ENCODE measurements around the gene KIRREL1. TPM values are rescaled to one million over a fixed set of nuclear protein-coding genes. Genes with fewer than 3 reads are reported as not detected.

The KIRREL1 gene
- total RNA-seq, 1 donor from 2014 or later = 166 TPM

- H3K9me3 Mint-ChIP-seq (ENCODE audit: low read depth) = no peaks in the 10 kb centered on the region
- TF ChIP-seq CTCF (IDR thresholded peaks at IDR 0.05) = no peak
- H3K27me3 Mint-ChIP-seq (ENCODE audit: low read depth) = no peaks in the 10 kb centered on the region
- peaks cover under 1% of the 10 kb centered on the region for H3K36me3 Mint-ChIP-seq (ENCODE audit: low read depth)
- peak overlapping the region; percentile 94 for H3K27ac Mint-ChIP-seq (ENCODE audit: unreplicated experiment)
- peaks cover 97% of the 10 kb centered on the region for H3K4me1 Mint-ChIP-seq (ENCODE audit: low read depth)
- no peak overlapping the region for H3K4me3 Mint-ChIP-seq (ENCODE audit: unreplicated experiment)
- no peak for DNase-seq (ENCODE audit: low spot score)
Measured at GRCh38 chr1:158000507-158000906, 7.1 kb downstream of the KIRREL1 start.

- no peak for DNase-seq (ENCODE audit: low spot score)
- peaks cover 97% of the 10 kb centered on the region for H3K4me1 Mint-ChIP-seq (ENCODE audit: low read depth)
- no peaks in the 10 kb centered on the region for H3K27me3 Mint-ChIP-seq (ENCODE audit: low read depth)
- peak overlapping the region; percentile 94 for H3K27ac Mint-ChIP-seq (ENCODE audit: unreplicated experiment)
- peak overlapping the region; percentile 46 for H3K4me3 Mint-ChIP-seq (ENCODE audit: unreplicated experiment)
- peaks cover 8% of the 10 kb centered on the region for H3K36me3 Mint-ChIP-seq (ENCODE audit: low read depth)
- H3K9me3 Mint-ChIP-seq (ENCODE audit: low read depth) = no peaks in the 10 kb centered on the region
- peak; percentile 64 for TF ChIP-seq CTCF (IDR thresholded peaks at IDR 0.05)
Measured at GRCh38 chr1:158002022-158002630, 8.7 kb downstream of the KIRREL1 start.

GRCh38 chr1:158002631-158003405 lies 9.4 kb downstream of the KIRREL1 start:
- H3K36me3 Mint-ChIP-seq (ENCODE audit: low read depth) = peaks cover 8% of the 10 kb centered on the region
- peaks cover 98% of the 10 kb centered on the region for H3K4me1 Mint-ChIP-seq (ENCODE audit: low read depth)
- peak overlapping the region; percentile 46 for H3K4me3 Mint-ChIP-seq (ENCODE audit: unreplicated experiment)
- no peaks in the 10 kb centered on the region for H3K27me3 Mint-ChIP-seq (ENCODE audit: low read depth)
- peak overlapping the region; percentile 94 for H3K27ac Mint-ChIP-seq (ENCODE audit: unreplicated experiment)
- no peak for TF ChIP-seq CTCF (IDR thresholded peaks at IDR 0.05)
- DNase-seq (ENCODE audit: low spot score) = no peak
- H3K9me3 Mint-ChIP-seq (ENCODE audit: low read depth) = no peaks in the 10 kb centered on the region

- Mint-ChIP-seq H3K36me3 (ENCODE audit: low read depth) (peaks cover 8% of the 10 kb centered on the region), H3K4me1 (ENCODE audit: low read depth) (peaks cover 98% of the 10 kb centered on the region), H3K9me3 (ENCODE audit: low read depth) (no peaks in the 10 kb centered on the region), H3K4me3 (ENCODE audit: unreplicated experiment) (peak overlapping the region; percentile 46), H3K27me3 (ENCODE audit: low read depth) (no peaks in the 10 kb centered on the region), H3K27ac (ENCODE audit: unreplicated experiment) (peak overlapping the region; percentile 94)
- TF ChIP-seq CTCF (IDR thresholded peaks at IDR 0.05) = no peak
- no peak for DNase-seq (ENCODE audit: low spot score)
Measured at GRCh38 chr1:158003406-158003800, 10.0 kb downstream of the KIRREL1 start.

- H3K27me3 Mint-ChIP-seq (ENCODE audit: low read depth) = no peaks in the 10 kb centered on the region
- peaks cover 8% of the 10 kb centered on the region for H3K36me3 Mint-ChIP-seq (ENCODE audit: low read depth)
- H3K4me1 Mint-ChIP-seq (ENCODE audit: low read depth) = peaks cover 98% of the 10 kb centered on the region
- H3K9me3 Mint-ChIP-seq (ENCODE audit: low read depth) = no peaks in the 10 kb centered on the region
- no peak for TF ChIP-seq CTCF (IDR thresholded peaks at IDR 0.05)
- DNase-seq (ENCODE audit: low spot score) = no peak
- H3K27ac Mint-ChIP-seq (ENCODE audit: unreplicated experiment) = peak overlapping the region; percentile 98
- no peak overlapping the region for H3K4me3 Mint-ChIP-seq (ENCODE audit: unreplicated experiment)
Measured at GRCh38 chr1:158005224-158005623, 11.8 kb downstream of the KIRREL1 start.
